Measurements from ENCODE around the gene MIXL1.
"Not testable (repeated sequence)": the region's sequence is repeated elsewhere in the genome, so short reads cannot be mapped to it uniquely, and the experiment has no call there.

The MIXL1 gene

GRCh38 chr1:226202666-226203065 is 20.8 kb upstream of the MIXL1 start:
- H3K36me3 ChIP-seq (ENCODE audit: control insufficient read depth, insufficient read depth, low read length); H3K4me1 ChIP-seq (ENCODE audit: control insufficient read depth, insufficient read depth, low read length); H3K27me3 ChIP-seq (ENCODE audit: control insufficient read depth, insufficient read depth, low read length); H3K4me3 ChIP-seq (ENCODE audit: low read length); H3K27ac ChIP-seq (ENCODE audit: low read depth, low read length); H3K9ac ChIP-seq (ENCODE audit: low read length): not testable (repeated sequence)

GRCh38 chr1:226203240-226203639 is 20.2 kb upstream of the MIXL1 start:
- Histone ChIP-seq H3K4me1 (ENCODE audit: control insufficient read depth, insufficient read depth, low read length) (no peaks in the 10 kb centered on the region), H3K27ac (ENCODE audit: low read depth, low read length) (no peak overlapping the region), H3K27me3 (ENCODE audit: control insufficient read depth, insufficient read depth, low read length) (no peaks in the 10 kb centered on the region), H3K36me3 (ENCODE audit: control insufficient read depth, insufficient read depth, low read length) (no peaks in the 10 kb centered on the region), H3K4me3 (ENCODE audit: low read length) (no peak overlapping the region), H3K9ac (ENCODE audit: low read length) (no peak overlapping the region)

- Histone ChIP-seq H3K9ac (ENCODE audit: low read length) (no peak overlapping the region), H3K27ac (ENCODE audit: low read depth, low read length) (no peak overlapping the region), H3K4me3 (ENCODE audit: low read length) (no peak overlapping the region), H3K27me3 (ENCODE audit: control insufficient read depth, insufficient read depth, low read length) (no peaks in the 10 kb centered on the region), H3K36me3 (ENCODE audit: control insufficient read depth, insufficient read depth, low read length) (no peaks in the 10 kb centered on the region), H3K4me1 (ENCODE audit: control insufficient read depth, insufficient read depth, low read length) (no peaks in the 10 kb centered on the region)
These were observed 19.8 kb upstream of the MIXL1 start for GRCh38 chr1:226203655-226204054.

DNA sequence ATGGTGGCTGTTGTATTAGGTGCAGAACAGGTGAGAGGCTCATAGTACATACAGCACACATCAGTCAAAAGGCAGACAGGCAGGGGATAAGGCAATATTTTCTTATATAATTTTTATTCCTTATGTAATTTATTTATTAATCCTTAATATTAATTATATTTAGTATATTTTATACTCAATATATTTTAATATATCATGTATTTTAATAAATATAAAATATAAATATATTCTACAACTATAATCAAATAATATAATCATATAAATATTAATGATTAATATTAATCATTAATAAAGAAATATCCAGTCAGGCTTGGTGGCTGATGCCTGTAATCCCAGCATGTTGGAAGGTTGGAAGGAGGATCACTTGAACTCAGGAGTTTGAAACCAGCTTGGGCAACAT is 19.3 kb upstream of the MIXL1 start:
- Histone ChIP-seq H3K4me3 (ENCODE audit: low read length) (no peak overlapping the region), H3K4me1 (ENCODE audit: control insufficient read depth, insufficient read depth, low read length) (no peaks in the 10 kb centered on the region), H3K27ac (ENCODE audit: low read depth, low read length) (no peak overlapping the region), H3K36me3 (ENCODE audit: control insufficient read depth, insufficient read depth, low read length) (no peaks in the 10 kb centered on the region), H3K27me3 (ENCODE audit: control insufficient read depth, insufficient read depth, low read length) (no peaks in the 10 kb centered on the region), H3K9ac (ENCODE audit: low read length) (no peak overlapping the region)

GRCh38 chr1:226207048-226207447 is 16.4 kb upstream of the MIXL1 start:
- H3K27me3 ChIP-seq (ENCODE audit: control insufficient read depth, insufficient read depth, low read length), result no peaks in the 10 kb centered on the region
- H3K27ac ChIP-seq (ENCODE audit: low read depth, low read length), result no peak overlapping the region
- H3K36me3 ChIP-seq (ENCODE audit: control insufficient read depth, insufficient read depth, low read length), result no peaks in the 10 kb centered on the region
- no peak overlapping the region for H3K9ac ChIP-seq (ENCODE audit: low read length)
- H3K4me1 ChIP-seq (ENCODE audit: control insufficient read depth, insufficient read depth, low read length), result no peaks in the 10 kb centered on the region
- no peak overlapping the region for H3K4me3 ChIP-seq (ENCODE audit: low read length)

DNA sequence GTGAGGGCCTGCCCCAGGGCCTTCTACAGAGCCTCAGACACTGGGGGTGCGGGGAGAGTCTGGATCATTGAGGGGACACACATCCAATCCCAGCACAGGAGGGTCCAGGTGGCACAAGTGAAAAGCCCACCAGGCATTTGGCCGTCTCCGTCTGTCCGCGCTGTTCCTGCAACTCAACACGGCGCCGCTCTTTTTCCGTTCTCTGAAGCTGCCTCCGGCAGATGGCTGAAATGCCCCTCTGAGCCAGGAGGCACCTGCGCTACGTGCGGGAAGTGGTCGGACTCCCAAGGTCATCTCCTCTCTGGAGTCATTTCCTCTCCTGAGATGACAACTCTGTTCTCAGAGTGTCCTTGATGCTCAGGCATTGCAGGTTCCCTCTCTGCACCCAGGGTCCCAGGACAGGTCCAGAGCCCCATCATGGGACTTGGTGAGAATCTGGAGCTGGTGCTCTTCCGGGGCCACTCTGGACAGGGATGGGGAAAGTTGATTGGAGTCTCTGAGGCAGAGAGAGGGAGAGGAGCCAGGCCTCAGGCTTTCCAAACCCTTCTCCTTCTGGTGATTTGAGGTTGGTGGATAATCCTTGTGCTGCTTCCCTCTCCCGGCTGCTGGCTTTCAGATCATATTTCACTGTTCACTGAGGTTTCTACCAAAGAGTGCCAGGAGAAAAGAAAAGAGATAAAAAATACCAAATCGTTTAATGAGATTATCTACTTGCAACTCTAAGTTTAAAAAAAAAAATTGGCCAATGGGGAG is 14.0 kb upstream of the MIXL1 start:
- H3K36me3 ChIP-seq (ENCODE audit: control insufficient read depth, insufficient read depth, low read length), result no peaks in the 10 kb centered on the region
- no peaks in the 10 kb centered on the region for H3K27me3 ChIP-seq (ENCODE audit: control insufficient read depth, insufficient read depth, low read length)
- H3K4me1 ChIP-seq (ENCODE audit: control insufficient read depth, insufficient read depth, low read length), result no peaks in the 10 kb centered on the region
- H3K4me3 ChIP-seq (ENCODE audit: low read length), result no peak overlapping the region
- H3K9ac ChIP-seq (ENCODE audit: low read length), result no peak overlapping the region
- H3K27ac ChIP-seq (ENCODE audit: low read depth, low read length), result no peak overlapping the region

DNA sequence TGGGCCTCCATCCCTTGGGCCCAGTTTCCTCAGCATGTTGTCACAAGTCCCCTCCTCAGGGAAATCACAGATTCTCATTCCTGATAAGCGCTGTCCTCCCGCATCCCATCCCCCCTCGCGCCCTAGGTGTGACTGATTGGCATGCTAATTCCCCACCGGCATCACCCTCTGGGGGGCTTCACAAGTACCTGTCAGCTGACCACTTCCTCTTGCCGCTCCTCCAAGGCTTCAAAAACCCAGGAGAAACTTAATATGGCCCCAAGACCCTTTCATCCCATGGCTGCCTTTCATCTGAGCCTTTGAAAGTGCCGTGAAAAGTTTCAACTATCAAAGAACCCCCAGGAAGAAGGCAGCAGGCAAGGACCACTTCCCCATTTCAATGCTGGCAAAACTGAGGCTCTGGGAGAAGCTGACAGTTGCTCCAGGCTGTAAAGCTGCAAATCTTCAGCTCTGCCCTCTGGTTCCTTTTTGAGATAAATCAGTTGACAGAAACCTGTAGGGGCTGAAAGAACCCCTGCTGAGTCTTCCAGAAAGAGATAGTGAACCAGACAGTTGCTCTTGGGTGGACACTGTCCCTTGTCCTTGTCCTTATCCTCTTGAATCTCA is 12.8 kb upstream of the MIXL1 start:
- no peak overlapping the region for H3K9ac ChIP-seq (ENCODE audit: low read length)
- no peaks in the 10 kb centered on the region for H3K27me3 ChIP-seq (ENCODE audit: control insufficient read depth, insufficient read depth, low read length)
- H3K4me1 ChIP-seq (ENCODE audit: control insufficient read depth, insufficient read depth, low read length), result no peaks in the 10 kb centered on the region
- H3K36me3 ChIP-seq (ENCODE audit: control insufficient read depth, insufficient read depth, low read length), result no peaks in the 10 kb centered on the region
- H3K4me3 ChIP-seq (ENCODE audit: low read length), result no peak overlapping the region
- no peak overlapping the region for H3K27ac ChIP-seq (ENCODE audit: low read depth, low read length)

DNA sequence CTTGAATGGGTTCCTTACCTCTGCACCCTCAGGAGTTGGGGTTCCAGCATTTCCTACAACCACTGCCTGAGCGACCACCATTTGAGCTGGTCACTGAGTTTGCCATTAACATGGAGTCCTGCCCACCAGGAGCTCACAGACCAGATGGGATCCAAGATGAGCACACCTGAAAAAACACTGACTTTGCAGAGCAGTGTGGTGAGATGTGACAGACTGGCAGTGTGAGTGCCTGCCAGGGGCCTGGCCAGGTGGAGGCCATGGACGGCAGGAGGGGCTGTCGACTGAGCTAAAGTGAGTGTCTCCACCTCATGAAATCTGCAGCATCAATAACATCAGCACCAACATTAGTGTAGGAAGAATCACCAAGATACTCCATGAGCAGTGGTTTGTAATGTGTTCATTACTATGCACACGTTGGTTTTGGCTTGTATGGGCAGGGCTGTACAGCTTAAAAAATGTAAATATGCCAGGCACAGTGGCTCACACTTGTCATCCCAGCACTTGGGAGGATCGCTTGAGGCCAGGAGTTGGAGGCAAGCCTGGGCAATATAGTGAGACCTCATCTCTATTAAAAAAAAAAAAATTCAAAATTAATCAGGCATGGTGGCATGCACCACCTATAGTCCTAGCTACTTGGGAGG is 12.2 kb upstream of the MIXL1 start:
- Histone ChIP-seq H3K4me3 (ENCODE audit: low read length) (no peak overlapping the region), H3K4me1 (ENCODE audit: control insufficient read depth, insufficient read depth, low read length) (no peaks in the 10 kb centered on the region), H3K9ac (ENCODE audit: low read length) (no peak overlapping the region), H3K27ac (ENCODE audit: low read depth, low read length) (no peak overlapping the region), H3K36me3 (ENCODE audit: control insufficient read depth, insufficient read depth, low read length) (no peaks in the 10 kb centered on the region), H3K27me3 (ENCODE audit: control insufficient read depth, insufficient read depth, low read length) (no peaks in the 10 kb centered on the region)

DNA sequence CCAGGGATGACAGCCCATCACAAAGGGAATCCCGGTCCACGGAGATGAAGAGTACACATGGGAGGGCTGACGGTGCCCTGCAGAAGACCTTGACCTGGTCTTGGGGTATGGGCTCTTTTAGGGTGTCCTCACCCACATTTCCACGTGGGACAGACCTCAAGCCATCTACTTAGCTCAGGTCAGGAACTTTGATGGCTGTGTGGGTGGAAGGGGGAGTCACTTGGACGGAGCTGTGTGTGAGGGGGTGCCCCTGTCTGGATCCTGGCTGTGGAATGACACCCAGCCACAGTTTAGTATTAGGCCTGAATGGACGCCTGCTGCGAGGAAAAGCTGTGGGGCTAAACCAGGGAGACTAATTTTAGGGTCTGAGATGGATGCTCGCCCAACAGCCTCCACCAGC is 10.9 kb upstream of the MIXL1 start:
- H3K4me3 ChIP-seq (ENCODE audit: low read length), result no peak overlapping the region
- no peak overlapping the region for H3K9ac ChIP-seq (ENCODE audit: low read length)
- H3K27ac ChIP-seq (ENCODE audit: low read depth, low read length), result no peak overlapping the region
- no peaks in the 10 kb centered on the region for H3K36me3 ChIP-seq (ENCODE audit: control insufficient read depth, insufficient read depth, low read length)
- H3K27me3 ChIP-seq (ENCODE audit: control insufficient read depth, insufficient read depth, low read length), result no peaks in the 10 kb centered on the region
- no peaks in the 10 kb centered on the region for H3K4me1 ChIP-seq (ENCODE audit: control insufficient read depth, insufficient read depth, low read length)

DNA sequence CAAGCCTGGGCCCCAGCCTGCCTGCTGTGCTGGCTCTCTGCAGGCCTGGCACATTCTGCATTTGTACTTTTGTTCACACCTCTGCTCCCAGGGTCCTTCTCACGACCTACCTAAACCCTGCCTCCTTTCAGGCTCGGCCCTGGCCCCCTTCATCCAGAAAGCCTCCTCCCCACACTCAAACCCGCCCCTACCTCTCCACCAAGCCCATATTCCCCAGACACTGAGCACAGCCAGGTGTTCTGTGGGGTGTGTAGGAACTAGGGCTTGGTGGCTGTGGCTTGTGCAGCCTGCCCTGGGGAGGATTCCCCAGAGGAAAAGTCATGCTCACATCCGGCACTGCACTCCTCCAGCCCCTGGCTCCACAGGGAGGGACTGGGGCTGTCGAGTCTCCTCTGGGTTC is 8.2 kb upstream of the MIXL1 start:
- H3K27me3 ChIP-seq (ENCODE audit: control insufficient read depth, insufficient read depth, low read length), result no peaks in the 10 kb centered on the region
- no peak overlapping the region for H3K9ac ChIP-seq (ENCODE audit: low read length)
- no peak overlapping the region for H3K27ac ChIP-seq (ENCODE audit: low read depth, low read length)
- H3K36me3 ChIP-seq (ENCODE audit: control insufficient read depth, insufficient read depth, low read length), result no peaks in the 10 kb centered on the region
- H3K4me1 ChIP-seq (ENCODE audit: control insufficient read depth, insufficient read depth, low read length), result no peaks in the 10 kb centered on the region
- no peak overlapping the region for H3K4me3 ChIP-seq (ENCODE audit: low read length)

DNA sequence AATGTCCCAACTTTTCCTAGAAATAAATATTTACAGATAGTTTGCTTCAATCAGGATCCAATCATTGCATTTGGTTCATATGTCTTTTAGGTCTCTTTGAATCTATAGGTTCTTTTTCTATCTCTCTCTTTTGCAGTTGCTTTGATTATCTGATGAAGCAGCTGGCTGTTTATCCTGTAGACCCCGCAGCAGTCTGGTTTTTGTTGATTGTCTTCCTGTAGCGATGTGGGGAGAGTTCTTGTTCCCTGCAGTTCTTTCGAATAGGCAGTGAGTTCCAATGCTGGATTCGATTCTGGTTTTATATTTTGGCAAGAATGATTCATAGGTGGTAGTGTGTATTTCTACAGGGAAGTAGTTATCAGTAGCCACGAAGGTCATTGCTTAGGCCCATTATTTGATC is 7.4 kb upstream of the MIXL1 start:
- Histone ChIP-seq H3K27me3 (ENCODE audit: control insufficient read depth, insufficient read depth, low read length) (no peaks in the 10 kb centered on the region), H3K4me1 (ENCODE audit: control insufficient read depth, insufficient read depth, low read length) (no peaks in the 10 kb centered on the region), H3K27ac (ENCODE audit: low read depth, low read length) (no peak overlapping the region), H3K9ac (ENCODE audit: low read length) (no peak overlapping the region), H3K36me3 (ENCODE audit: control insufficient read depth, insufficient read depth, low read length) (no peaks in the 10 kb centered on the region), H3K4me3 (ENCODE audit: low read length) (no peak overlapping the region)

DNA sequence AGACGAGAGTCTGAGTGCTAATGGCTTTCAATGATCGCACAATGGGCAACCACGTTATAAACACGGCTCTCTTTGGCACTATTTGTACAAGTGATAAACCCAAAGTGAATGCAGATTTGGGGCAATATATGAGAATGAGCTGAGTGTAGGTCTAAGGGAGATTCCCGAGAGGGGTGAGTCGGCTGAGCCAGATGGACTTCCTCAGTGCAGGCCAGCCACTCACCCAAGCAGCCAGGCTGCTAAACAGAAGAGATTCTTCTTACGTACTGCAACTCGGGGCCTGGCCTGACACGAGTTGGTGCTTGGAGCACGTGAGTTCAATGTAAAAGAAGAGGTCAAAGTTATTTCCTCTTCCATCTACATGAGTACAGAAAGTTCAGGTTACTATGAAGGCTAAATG is 6.2 kb upstream of the MIXL1 start:
- H3K27ac ChIP-seq (ENCODE audit: low read depth, low read length), result no peak overlapping the region

More for the DNA sequence above, 6.2 kb upstream of the MIXL1 start:
- Histone ChIP-seq H3K4me1 (ENCODE audit: control insufficient read depth, insufficient read depth, low read length) (no peaks in the 10 kb centered on the region), H3K4me3 (ENCODE audit: low read length) (no peak overlapping the region), H3K9ac (ENCODE audit: low read length) (no peak overlapping the region), H3K27me3 (ENCODE audit: control insufficient read depth, insufficient read depth, low read length) (no peaks in the 10 kb centered on the region), H3K36me3 (ENCODE audit: control insufficient read depth, insufficient read depth, low read length) (no peaks in the 10 kb centered on the region)
